NOMO-1 treated with DMSO at 0.1 percent for 48 hours (cell line): ENCODE measurements around the gene CAMK1G.

ENCODE experiments used
- DNase-seq: peaks from one replicate; lab custom pipeline; 2025; ENCODE audit not compliant: unreplicated experiment; lab: John Stamatoyannopoulos, UW

Gene CAMK1G

GRCh38 chr1:209633335-209633997, 50.0 kb downstream of the CAMK1G start:
- DNase-seq = peak; percentile 65

DNA sequence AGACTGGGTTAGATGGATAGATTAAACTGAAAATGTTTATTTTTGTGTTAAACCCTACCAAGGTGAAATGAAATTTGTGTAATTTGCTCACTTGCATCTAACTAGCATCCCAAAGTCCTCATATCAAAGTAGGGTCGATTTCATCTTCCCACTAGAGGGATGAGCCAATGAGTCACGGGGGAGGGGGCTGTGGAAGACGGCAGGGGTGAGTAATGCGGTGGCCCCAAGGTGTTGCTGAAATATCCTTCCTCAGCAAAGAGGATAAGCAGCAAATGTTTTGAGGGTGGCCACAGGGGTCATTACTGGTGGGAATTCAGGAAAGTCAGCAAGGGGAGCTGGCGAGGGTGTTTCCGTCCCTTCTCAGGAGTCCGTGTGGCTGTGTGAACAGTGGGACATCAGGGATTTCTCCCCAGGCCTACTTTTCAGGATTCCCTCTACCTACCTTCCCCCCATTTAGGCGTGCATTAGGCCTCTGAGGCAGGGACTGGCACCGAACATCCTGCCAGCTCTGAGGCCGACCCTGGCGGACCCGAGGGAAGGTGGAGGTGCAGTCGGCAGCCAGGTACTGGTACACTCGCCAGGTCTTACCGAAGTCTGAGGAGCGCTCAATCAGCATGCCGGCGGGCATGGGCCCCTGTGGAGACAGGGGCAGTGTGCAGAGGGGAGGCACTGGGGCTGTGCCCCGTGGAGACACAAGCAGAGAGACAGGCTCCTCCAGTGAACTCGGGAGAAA, 50.7 kb downstream of the CAMK1G start:
- DNase-seq = no peak

GRCh38 chr1:209635850-209636249, 52.3 kb downstream of the CAMK1G start:
- DNase-seq = no peak

GRCh38 chr1:209641832-209642172, 58.3 kb downstream of the CAMK1G start:
- no peak for DNase-seq

- no peak for DNase-seq
Observed at GRCh38 chr1:209642816-209643215, 59.3 kb downstream of the CAMK1G start.

DNA sequence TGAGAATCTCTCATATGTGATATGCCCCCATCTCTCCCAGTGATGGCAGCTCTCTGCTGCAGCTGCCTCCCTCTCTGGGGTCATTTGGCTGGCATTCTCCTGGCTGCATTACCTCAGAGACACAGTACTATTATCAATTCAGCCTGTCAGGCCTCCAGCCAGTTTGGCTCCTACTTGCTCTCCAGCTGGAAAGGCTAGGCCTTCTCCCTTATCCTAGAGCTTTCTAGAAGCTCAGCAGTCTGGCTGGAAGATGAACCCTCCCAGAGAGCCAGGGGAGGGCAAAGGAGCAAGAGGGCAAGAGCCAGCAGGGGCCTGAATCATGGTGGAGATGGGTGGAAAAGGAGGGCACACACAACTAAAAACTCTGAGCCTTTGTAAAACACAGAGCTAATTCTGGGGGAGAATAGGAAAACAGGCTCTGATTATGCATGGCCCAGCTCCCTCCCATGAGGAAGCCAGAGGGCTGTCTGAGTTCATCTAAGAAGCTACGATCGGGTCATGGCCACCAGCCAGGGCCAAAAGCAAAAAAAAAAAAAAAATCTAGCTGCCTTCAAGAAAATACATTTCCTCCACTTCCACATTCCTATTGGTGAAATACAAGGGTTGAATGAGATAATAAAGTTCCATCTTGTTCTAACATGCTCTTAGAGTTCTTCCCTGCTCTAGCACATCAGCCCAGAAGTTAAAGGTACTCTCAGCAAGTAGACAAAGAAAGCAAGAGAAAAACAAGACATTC, 59.9 kb downstream of the CAMK1G start:
- DNase-seq = no peak

GRCh38 chr1:209645574-209646452, 62.3 kb downstream of the CAMK1G start:
- DNase-seq = no peak

GRCh38 chr1:209646558-209646957, 63.0 kb downstream of the CAMK1G start:
- no peak for DNase-seq

- no peak for DNase-seq
Observed at GRCh38 chr1:209647156-209647555, 63.6 kb downstream of the CAMK1G start.

DNA sequence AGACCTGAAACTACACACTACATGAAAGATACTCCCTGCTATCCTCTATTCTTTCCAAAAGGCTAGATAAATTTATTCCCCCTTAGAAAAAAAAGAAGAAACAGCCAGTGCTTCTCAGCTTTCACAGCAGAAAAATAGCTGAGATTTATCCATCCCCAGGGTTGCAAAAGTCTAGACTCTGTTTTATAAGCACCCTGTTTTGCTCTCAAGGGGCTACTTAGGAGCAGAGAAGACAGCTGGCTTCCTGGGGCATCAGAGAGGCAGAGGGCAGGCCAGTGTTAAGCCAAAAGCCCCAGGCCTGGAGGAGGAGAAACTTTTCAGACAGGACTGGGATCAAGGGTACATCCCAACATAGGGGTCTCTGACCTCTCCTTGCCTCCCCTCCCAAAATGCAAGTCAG, 64.8 kb downstream of the CAMK1G start:
- no peak for DNase-seq

DNA sequence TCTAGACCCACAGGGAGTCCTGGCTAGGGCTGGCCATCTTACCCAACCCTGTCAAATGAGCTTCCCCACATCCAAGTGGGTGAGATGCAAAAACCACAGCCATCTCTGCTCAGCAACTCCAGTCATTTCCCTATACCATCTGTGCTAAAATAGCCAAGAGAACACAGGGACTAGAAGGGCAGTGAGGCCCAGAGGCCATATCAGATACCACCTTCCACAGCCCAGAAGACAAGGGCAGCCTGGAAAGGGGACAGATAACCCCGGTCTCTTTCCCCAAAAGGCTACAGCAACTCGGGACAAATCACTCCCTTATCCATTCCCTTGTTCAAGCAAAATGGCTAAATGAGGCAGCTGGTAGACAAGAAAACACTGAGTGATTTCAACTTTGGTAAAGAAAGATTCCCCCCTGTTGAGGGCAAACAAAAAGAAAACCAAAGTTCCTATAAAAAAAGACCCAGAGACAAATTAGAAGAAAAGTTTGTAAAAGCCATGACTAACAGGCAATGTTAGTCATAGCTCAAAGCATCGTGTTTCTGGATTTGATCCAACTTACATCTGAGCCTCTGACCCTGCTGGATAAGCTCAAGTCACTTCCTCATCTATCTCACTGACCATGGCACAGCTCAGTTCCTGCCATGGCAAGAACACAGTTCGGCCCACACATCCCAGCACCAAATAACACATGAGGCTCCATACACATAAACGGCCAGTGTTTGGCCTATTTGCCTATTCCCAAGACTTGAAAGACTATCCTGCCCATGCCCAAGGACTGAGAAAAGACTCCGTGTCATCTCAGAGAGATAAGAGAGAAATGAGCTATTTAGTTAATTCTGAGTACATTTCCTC, 65.6 kb downstream of the CAMK1G start:
- DNase-seq = peak; percentile 79

GRCh38 chr1:209650454-209650853, 66.9 kb downstream of the CAMK1G start:
- peak; percentile 25 for DNase-seq

GRCh38 chr1:209651138-209651587, 67.6 kb downstream of the CAMK1G start:
- peak; percentile 74 for DNase-seq

DNA sequence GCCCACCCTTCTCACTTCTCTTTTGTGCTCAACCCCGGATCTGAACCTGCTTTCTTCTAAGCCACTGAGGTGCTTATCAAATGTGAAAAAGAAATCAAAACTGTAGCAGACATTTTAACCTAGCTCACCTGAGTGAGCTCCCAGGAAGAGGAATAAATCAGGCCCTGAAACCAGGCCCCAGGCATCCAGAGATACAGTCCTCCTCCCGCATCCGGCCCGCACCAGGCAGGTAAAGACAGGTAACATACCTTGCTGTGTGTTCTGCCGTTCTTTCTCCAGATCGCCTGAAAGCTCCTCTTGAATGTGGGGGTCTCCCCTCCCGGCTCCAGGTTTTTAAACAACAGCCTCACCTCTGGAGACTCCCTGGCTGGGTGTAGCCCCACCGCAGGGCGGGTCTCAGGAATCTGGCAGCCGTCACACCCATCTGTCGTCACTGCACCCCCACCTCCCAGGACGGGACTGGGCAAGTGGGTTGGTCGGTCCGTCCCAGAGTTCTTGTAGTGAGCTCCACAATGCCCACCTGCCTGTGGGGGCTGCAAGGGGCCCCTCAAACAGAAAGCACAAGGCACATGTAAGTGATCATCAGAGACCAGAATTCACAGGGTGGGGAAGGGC, 68.7 kb downstream of the CAMK1G start, which contains the start of gene LAMB3:
LAMB3 (minus strand) TSS at position 305 of the 615 bp plus-strand sequence. CDS start 1,481 bp downstream, outside the sequence.
- DNase-seq = no peak

GRCh38 chr1:209652873-209653401, 69.4 kb downstream of the CAMK1G start:
- DNase-seq = no peak

- no peak for DNase-seq
Observed at GRCh38 chr1:209653915-209654351, 70.4 kb downstream of the CAMK1G start.

DNA sequence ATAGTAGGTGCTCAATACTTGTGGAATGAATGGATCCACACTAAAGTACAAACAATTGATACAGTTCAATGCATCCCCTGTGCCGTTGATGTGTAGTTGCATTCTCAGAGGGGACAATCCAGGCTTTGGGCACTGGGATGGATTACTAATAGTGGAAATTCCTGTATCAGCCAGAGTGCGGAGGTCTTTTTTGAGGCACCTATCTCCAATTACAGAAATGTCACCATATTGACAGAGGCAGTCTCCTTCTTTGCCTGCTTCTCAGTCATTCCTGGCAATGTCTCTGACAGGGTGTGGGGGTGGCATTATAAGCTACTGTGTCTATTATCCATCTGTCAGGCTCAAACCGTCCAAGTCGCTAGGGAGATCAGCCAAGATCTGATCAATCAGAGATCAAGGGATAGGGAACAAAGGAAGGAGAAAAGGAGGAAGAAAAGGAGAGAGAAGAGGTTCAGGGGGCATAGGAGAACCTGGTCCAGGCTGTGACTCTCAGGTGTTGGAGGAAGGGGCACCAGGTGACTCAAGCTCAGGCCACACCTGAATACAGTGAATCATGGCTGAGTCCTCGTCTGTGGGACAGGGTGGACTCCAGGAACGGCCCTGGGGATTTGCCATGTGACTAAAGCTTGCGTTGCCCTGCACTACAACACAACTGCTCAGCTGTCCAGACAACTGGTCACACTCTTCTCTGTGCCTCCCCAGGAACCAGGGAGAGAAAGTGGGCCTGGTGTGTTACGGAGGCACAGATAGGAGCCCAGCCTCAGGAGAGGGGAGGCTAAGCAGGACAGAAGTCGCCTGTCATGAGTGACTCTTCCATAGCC, 72.1 kb downstream of the CAMK1G start:
- no peak for DNase-seq

DNA sequence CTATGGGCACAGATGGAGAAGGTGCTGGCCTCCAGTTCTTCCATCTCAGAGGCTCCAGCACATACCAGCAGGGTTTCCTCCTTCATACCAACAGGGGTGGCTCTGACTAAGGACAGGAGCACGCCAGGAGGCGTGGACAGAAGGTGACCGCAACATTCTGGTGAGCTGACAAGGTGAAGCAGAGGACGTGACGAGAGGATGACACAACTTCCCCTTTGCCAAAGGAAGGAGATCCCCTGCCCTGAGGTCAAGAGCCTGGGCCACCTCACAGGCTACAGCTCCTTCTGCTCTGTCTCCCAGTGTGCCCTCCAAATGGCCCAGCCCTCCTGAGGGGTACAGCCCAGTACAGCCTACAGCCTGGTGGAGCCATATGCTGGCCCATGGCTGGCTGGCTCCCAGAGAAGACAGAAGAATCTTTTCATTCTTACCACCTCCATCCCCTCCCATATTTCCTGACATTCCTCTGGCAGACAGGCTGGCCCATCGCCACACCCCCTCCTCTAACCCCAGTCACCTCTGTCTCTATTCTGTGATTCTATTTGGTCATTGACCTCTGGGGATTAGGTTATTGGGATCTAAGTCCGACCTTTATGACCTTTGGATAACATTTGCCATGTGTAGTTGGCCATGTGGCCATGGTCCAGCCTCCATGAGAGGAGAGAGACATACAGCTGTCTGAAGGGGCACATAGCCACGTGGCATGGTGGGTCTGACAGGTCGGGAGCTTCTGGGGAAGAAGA, 73.8 kb downstream of the CAMK1G start:
- DNase-seq = peak; percentile 85
